HFF-Myc (cell line): ENCODE results near the gene C15orf39.

Source experiments
- DNase-seq: peaks from one replicate; pipeline ENCODE4 v3.0.0-alpha.2; 2011; ENCODE audit warnings: low read depth; ENCODE audit errors: extremely low read depth
- H3K4me3 ChIP-seq: replicated peaks from 2 replicates; pipeline ENCODE4 v1.5.1; 2011; ENCODE audit warnings: low read depth, mild to moderate bottlenecking, control low read depth, low read length
- TF ChIP-seq, protein P1 (sequence below): IDR thresholded peaks from 2 replicates; pipeline ENCODE4 v1.5.1; 2012; ENCODE audit warnings: mild to moderate bottlenecking, low read depth, low read length, control low read depth; ENCODE audit errors: missing control alignments

C15orf39 gene

DNA sequence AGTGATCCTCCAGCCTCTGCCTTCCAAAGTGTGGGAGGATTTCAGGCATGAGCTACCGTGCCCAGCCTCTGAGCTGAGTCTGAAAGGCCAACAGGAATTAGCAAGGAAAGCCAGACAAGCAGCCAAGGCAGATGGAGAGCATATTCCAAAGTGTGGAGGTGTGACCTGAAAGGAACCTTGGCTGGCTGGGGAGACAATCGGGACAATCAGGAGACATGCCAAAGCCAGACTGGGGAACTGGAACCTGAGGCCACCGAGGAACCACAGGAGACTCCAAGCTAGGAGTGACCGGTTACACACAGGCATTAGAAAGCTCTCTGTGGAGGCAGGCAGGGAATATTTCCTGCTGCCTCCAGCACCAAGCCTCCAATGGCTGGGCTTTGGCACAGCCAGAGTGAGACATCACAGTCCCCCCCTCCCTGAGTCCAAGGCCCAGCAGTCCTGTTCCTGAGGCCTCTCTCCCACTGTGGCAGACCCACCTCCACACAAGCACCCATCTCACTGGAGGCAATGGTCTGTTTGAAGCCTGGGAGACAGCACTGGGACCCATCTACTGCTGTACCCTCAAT lies 4.5 kb upstream of the C15orf39 start:
- TF ChIP-seq, protein P1, sequence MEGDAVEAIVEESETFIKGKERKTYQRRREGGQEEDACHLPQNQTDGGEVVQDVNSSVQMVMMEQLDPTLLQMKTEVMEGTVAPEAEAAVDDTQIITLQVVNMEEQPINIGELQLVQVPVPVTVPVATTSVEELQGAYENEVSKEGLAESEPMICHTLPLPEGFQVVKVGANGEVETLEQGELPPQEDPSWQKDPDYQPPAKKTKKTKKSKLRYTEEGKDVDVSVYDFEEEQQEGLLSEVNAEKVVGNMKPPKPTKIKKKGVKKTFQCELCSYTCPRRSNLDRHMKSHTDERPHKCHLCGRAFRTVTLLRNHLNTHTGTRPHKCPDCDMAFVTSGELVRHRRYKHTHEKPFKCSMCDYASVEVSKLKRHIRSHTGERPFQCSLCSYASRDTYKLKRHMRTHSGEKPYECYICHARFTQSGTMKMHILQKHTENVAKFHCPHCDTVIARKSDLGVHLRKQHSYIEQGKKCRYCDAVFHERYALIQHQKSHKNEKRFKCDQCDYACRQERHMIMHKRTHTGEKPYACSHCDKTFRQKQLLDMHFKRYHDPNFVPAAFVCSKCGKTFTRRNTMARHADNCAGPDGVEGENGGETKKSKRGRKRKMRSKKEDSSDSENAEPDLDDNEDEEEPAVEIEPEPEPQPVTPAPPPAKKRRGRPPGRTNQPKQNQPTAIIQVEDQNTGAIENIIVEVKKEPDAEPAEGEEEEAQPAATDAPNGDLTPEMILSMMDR: no peak
- H3K4me3 ChIP-seq: no peak overlapping the region
- DNase-seq: no peak

DNA sequence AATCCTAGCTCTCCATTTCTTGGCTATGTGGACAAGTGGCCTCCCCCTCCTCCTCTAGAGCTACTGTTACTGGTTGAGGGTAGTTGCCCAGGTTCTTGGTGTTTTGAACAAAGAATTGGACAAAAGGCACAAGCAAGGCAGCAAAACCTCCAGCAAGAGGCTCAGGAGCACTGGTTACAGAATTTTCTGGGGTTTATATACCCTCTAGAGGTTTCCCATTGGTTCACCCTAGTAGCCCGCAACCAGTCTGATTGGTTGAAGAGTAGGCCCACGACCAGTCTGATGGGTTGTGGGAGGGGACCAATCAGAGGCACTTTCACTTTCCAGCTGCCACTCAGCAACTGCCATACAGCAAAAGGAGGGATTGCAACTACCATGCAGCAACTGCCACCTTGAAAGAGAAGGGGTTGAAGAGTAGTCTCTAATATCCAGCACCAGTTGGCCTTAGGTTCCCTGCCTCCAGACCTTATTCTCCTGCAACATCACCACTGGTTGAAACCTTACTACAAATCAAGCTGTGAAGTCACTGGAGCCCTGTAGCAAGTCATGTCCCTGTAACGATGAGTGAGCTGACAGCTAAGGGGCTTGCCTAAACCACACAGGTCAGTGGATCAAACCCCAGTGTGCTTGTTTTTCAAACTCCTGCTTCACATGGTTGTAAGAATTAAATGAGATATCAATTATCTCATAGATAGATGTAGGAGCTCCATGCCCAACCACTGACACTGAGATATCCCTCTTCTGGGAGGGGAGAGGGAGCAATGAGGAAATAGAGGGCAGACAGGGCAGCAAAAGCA lies 2.9 kb upstream of the C15orf39 start:
- TF ChIP-seq, protein P1: no peak
- no peak overlapping the region for H3K4me3 ChIP-seq
- no peak for DNase-seq

DNA sequence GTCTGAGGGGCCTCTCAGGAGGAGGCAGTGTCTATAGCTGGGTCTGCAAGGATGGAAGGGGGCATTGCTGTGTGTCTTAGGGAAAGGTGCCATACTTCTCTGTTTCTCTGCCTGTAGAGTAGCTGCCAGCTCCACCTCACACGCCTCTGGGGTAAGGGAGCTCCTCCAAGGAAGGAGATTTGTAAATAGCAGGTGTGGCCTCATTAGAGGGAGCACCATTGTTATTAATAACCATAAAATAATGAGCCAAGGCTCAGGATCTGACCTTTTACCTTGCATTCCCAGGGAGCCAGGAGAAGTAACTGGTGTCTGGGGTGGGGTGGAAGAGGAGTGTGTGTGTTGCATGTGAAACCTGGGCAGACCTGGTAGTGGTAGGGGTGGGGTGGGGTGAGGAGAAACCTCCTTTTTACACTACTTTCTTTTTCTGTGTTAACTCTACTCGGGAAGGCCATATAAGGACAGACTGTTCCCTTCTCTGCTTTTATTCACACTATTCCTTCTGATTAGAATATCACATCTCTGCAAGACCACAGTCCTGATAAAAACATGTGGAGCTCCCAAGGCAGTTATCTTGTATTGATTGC lies 2.2 kb upstream of the C15orf39 start:
- TF ChIP-seq, protein P1: no peak
- no peak for DNase-seq
- H3K4me3 ChIP-seq: no peak overlapping the region

DNA sequence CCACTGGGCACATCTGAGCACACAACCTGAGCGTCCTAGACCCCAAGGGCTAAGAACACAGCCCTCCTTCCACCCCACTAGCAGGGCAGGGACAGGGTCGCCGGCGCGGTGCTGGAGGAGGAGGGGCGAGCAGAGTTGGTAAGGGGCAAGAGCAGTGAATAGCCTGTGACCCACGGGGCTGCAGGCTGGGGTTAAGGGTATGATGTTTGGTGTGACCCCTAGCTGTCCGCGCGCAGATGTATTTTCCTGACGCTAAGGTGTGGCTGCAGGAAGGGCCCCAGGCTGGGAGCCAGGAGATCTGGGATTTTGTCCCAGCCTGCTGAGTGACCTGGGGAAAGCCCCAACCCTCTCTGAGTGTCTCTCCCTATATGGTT lies 1.3 kb upstream of the C15orf39 start:
- TF ChIP-seq, protein P1: no peak
- DNase-seq: no peak
- H3K4me3 ChIP-seq: no peak overlapping the region

DNA sequence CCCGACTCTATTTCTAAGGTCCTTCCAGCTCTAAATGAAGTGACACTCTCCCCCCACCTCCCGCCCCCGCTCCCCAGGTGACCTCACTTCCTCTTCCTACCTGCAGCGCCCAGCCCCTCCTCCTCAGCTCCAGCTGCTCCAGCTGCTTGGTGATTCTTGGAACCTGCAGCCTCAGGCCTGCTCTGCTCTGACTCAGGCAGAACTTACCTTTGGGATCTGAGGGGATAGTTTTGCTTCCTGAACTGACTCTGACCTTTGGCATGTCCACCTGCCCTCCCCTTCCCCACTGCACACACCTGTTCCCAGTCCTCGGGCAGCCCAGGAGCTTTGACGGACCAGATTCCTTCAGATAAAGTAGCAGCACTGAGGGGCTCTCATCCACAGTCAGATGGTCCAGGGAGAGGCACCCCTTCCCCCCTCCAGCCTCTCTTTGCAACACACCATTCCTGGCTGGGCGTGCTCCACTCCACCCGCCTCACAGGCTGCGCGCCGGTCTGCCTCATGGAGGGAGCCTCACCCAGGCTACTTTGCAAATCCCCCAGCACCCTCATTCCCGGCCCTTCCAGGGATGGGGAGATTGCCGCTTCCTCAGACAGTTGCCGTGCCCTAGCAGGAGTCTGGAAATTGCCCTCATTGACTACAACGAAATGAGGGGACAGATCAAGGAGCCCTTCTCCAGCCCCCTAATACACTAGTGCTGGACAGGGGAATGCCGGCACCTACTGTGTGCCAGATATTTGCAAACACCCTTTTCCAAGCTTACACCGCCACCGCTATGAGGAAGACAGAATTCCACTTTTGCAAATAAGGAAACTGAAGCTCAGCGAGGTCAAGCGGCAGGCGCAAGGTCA lies 692 bp upstream of the C15orf39 start:
- TF ChIP-seq, protein P1: no peak
- peak overlapping the region; percentile 98 for H3K4me3 ChIP-seq
- no peak for DNase-seq

DNA sequence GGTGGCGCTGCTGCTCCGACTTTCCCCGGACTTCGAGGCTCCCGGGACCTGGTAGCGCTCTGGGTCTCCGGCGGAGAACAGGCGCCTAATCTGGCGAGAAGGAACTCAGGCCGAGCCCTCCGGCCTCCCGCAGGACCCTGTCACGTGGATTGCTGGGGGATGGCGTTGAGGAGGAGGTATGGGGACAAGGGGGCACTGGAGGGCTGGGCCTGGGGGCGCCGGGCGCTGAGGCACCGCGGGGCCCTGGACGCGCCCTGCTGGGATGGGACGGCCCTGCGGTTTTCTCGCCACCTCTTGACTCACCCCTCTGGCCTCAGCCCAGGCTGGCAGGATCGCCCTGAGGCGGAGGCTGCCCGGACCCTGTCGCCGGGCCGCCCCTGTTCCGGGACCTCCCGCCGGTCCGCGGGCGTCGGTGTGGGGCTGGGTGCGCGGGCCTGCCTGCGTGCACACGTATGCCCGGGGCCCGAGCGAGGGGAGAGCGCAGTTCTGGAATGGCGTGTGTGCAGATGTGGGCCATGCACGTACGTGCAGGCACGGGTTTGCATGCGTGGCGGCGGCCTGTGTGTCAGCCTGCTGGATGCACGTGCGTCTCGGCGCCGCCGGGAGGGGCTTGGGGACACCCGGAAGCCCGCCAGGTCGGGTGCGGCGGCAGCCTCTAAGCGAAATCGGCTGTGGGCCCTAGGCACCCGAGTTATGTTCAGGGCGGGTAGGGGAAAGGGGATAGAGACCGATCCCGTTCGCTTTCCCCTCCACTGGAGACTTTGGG lies 752 bp downstream of the C15orf39 start:
- H3K4me3 ChIP-seq: peak overlapping the region; percentile 98
- no peak for DNase-seq
- TF ChIP-seq, protein P1: no peak
